Cardiac fibroblast (primary cell): ENCODE measurements around the gene LDHB.
A peak's percentile ranks its signal among the peaks of the same experiment; 100 is the strongest.

Experiments
- DNase-seq, 2 donors: peaks; one replicate each; pipeline versions ENCODE4 v3.0.0 to v3.0.0-alpha.2; 2010; ENCODE audit warnings: low read depth in 2 of 2
- H3K4me3 ChIP-seq, 2 donors: replicated peaks in 1 of 2; 1 replicate in 1 of 2; 2 replicates in 1 of 2; pipeline ENCODE4 v1.5.1; 2011; ENCODE audit warnings: low read depth in 2 of 2, low read length in 2 of 2, mild to moderate bottlenecking in 2 of 2, moderate library complexity in 1 of 2
- CTCF ChIP-seq: IDR thresholded peaks from one replicate; pipeline ENCODE4 v1.5.1; 2011; ENCODE audit warnings: low read depth, mild to moderate bottlenecking, low read length, inconsistent platforms

LDHB gene

GRCh38 chr12:21617030-21617429, 40.6 kb downstream of the LDHB start:
- DNase-seq, result no peak
- TF ChIP-seq CTCF, result no peak

GRCh38 chr12:21615431-21615830, 42.2 kb downstream of the LDHB start:
- H3K4me3 ChIP-seq, result no peak overlapping the region
- no peak for TF ChIP-seq CTCF
- peak in 1 of 2 donors; percentile 61 for DNase-seq

More at GRCh38 chr12:21617030-21617429, 40.6 kb downstream of the LDHB start:
- no peak overlapping the region for H3K4me3 ChIP-seq

GRCh38 chr12:21614506-21614905, 43.1 kb downstream of the LDHB start:
- no peak overlapping the region for H3K4me3 ChIP-seq
- DNase-seq, result no peak
- no peak for TF ChIP-seq CTCF

GRCh38 chr12:21613931-21614330, 43.7 kb downstream of the LDHB start:
- DNase-seq, result peak; percentile 19 to 27
- no peak overlapping the region for H3K4me3 ChIP-seq
- TF ChIP-seq CTCF, result peak; percentile 12

GRCh38 chr12:21608196-21608595, 49.4 kb downstream of the LDHB start:
- no peak overlapping the region for H3K4me3 ChIP-seq
- no peak for DNase-seq
- TF ChIP-seq CTCF, result no peak

- peak; percentile 28 for TF ChIP-seq CTCF
- H3K4me3 ChIP-seq, result no peak overlapping the region
- peak; percentile 50 to 63 for DNase-seq
Observed at GRCh38 chr12:21607701-21608100, 49.9 kb downstream of the LDHB start.

- TF ChIP-seq CTCF, result no peak
- no peak overlapping the region for H3K4me3 ChIP-seq
- no peak for DNase-seq
Observed at GRCh38 chr12:21606175-21606574, 51.5 kb downstream of the LDHB start.
